Left ventricle myocardium superior (tissue), 1 donor: ENCODE data around the gene KDSR. TPM values are rescaled to one million over a fixed set of nuclear protein-coding genes. Genes with fewer than 3 reads are reported as not detected.
"Not testable (repeated sequence)": the region's sequence is repeated elsewhere in the genome, so short reads cannot be mapped to it uniquely, and the experiment has no call there.

ENCODE experiments used
- ATAC-seq: fragments of 200-7000 bp; cut with Tn5 transposase; one replicate; pipeline ENCODE4 v1.9.1; 2020; ENCODE audit warnings: mild to moderate bottlenecking, moderate library complexity
- DNase-seq: peaks from one replicate; pipeline ENCODE4 v3.0.0-alpha.2; 2020
- intact Hi-C: fragments of 100-400 bp; cut with micrococcal nuclease; formaldehyde crosslinking; loops from one replicate; pipeline ENCODE4 v1.11.0; 2022
- total RNA-seq: library from RNA; stranded (reverse); fragmentation: NEBNext Ultra II Directional; extraction: Animal tissue kit (Norgen Biotek cat#: 25700); gene quantifications from one replicate; pipeline ENCODE4 v1.2.1, GENCODE V29; 2021
- donor health status: DM: no; HTN: yes; CAD: no; lungs with severe emphysema.

KDSR gene
- total RNA-seq, 1 donor from 2014 or later, result 32.9 TPM

DNA sequence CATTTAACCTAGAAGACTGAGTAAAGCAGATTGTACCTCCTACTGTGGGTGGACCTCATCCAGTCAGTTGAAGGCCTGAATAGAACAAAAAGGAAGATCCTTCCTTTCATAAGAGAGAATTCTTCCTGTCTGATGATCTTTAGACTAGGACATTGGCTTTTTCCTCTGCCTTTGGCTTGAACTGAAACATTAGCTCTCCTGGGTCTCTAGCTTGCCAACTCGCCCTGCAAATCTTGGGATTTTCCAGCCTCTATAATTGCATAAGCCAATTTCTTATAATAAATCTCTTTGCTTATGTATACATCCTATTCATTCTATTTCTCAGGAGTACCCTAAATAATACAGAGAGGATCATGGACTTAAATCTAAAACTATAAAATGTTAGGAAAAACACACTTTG lies 6.2 kb upstream of the KDSR start:
- intact Hi-C loops, result no loop called here
- ATAC-seq (no peak), DNase-seq (no peak)

DNA sequence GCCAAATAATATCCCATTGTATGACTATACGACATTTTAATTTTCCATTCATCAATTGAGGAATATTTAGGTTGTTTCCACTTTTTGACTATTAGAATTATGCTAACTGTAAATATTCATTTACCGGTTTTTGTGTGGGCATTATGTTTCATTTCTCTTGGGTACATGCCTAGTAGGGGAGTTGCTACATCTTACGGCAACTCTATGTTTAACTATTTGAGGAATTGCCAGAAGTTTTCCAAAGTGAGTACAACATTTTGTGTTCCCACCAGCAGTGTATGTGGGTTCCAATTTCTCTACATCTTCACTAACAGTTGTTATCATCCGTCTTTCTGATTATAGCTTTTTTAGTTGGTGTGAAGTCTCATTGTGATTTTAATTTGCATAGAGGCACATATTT lies 1.6 kb upstream of the KDSR start:
- intact Hi-C loops, result no loop called here
- ATAC-seq, result no peak

DNA sequence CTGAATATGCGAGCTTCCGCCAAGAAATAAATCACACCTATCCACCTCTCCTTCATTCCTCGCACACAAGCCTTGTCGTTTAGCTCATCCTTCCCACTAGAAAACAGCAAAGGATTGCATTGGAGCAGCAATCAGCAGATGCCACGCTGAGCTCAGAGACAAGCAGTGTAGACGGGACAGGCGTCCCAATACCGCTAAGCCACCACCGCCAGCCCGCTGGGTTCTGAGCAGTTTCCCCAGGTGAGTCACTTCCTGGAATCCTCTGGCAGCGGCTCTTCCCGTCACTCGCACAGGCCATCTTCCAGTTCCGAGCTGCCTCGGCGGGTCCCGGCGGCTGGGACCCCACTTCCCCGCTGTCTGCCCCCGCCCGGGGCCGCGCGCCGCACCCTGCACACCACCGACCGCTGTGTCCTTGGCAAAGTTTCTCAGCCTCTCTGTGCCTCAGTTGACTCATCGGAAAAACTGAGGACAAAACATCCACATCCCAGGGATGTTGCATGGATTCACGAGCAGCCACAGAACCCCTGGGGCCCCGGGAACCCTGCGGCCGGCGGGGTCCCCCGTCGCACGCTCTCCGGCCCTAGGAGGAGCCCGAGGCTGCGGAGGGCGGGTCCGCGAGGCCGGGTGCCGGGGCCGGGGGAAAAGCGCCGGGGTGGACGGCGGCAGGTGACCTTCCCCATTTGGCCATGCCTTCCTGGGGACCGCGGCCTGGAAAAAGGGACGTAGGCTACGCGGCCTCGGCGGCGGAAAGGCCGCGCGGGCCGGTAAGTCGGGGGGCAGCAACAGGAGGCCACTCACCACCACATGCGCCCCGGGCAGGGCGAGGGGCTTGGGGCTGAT lies 573 bp downstream of the KDSR start:
- DNase-seq (peak; percentile 50), ATAC-seq (peak; percentile 11)
- intact Hi-C loops, result no loop called here

More for the DNA sequence above, 1.6 kb upstream of the KDSR start:
- no peak for DNase-seq

DNA sequence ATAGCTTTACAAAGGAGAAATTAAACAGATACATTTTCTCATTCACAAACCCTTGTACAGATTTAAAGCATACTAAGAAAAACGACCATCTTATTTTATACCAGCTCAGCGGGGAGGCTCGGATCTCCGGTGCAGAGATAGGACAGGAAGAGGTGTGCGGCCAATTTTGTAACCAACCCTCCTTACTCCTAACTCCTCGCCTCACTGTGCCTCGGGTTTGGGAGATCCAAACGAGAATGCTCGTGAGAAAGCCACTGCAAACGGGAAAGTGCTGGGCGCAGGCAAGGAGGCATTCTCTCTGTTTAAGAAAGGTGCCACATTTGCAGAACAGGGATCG lies 1.2 kb downstream of the KDSR start:
- intact Hi-C loops, result no loop called here
- ATAC-seq, result no peak
- DNase-seq, result no peak

DNA sequence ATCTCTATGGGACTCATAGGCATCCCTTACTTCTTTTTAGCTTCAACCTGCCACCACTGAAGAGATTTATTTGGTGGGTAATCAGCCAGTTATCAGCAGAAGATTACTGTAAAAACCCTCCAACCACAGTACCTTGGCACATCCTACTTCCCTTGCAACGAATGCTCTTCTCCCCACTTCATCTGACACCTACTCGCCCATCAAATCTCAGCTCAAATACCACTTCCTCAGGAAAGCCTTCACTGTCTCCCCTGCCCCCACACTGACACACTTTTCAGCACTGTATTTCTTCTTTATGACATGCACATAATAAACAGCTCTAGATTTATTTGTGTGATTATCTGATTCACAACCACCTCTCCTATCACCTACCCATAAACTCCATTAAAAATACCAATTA lies 3.1 kb downstream of the KDSR start:
- intact Hi-C loops, result no loop called here
- ATAC-seq, result no peak

DNA sequence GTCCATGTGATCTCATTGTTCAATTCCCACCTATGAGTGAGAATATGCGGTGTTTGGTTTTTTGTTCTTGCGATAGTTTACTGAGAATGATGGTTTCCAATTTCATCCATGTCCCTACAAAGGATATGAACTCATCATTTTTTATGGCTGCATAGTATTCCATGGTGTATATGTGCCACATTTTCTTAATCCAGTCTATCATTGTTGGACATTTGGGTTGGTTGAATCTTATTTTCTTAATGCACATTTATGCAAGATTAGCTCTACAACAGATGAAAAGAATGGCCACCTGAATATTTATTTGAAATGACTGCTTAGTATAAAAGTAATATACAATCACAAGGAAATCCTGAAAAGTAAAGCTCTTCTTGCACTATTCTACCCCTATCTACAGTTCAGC lies 3.6 kb downstream of the KDSR start:
- DNase-seq, ATAC-seq, intact Hi-C loops: not testable (repeated sequence)

More for the DNA sequence above, 3.1 kb downstream of the KDSR start:
- no peak for DNase-seq

DNA sequence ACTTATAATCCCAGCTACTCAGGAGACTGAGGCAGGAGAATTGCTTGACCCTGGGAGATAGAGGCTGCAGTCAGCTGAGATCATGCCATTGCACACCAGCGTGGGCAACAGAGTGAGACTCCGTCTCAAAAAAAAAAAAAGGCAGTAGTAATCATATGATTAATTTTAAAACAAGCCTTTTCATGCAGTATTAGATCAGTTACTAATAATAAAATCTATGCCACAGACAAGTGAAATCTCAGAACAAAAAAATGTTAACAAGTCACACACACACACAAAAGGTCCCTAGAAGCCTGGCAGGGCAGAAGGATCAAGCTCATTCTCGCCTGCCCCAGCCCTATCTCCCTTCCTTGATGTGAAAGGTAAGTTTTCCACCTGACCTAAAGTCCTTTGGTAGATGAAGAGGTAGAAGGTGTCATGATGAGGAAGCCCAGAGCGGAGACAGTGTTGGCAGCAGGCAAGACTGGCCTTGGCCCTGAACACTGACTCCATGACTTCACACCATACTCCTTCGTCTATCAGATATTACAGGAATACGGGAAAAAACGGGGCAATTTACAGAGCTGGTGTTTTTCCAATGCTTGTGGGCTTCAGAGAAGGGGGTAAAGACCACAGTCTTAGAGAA lies 10.6 kb downstream of the KDSR start:
- peak; percentile 89 for ATAC-seq
- no peak for DNase-seq

DNA sequence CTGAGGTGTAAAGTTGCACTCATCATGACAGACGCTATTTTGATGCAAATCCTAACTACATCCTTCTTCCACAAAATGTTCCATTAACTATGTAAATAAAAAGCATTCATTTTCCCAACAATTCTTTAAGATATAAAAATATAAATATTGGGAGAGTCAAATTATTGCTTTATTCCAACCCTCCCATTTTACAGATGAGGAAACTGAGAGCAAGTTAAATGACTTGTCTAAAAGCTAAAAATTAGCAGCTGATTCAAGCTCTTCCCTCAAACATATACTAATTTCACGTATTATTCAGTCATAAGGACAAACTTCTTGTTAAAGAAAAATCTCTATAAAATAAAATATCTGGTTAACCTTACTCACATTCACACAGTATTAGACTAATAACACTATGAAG lies 16.8 kb downstream of the KDSR start:
- DNase-seq (no peak), ATAC-seq (no peak)
- intact Hi-C loops, result no loop called here

More for the DNA sequence above, 10.6 kb downstream of the KDSR start:
- intact Hi-C loops, result no loop called here

DNA sequence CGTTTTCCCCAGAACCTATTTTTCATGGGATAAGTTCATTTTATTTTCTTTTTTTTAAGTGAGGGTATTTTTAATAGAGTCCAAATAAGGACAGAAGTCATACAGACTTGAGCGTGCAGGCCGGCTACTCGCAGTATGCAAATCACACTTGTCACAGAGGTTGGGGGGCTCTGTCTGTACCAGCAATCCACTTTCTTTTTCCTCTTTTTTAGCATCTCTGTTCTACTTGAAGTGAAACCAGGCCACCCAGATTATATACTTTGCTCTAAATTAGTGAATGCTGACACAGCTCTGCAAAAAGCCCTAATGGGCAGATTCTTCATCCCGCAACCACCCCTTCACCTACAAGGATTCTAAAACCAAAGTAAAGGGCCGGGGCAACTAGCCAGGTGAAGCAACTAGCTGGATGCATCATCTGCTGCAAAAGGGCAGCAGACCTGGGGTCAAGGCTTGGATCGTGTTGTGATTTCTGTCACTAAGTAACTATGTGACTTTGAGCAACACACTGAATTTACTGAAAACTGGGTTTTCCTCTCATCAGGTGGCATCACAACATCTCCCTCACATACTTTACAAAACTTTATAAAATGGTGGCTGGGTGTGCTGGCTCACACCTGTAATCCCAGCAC lies 18.4 kb downstream of the KDSR start:
- ATAC-seq, result no peak
- DNase-seq, result no peak
- intact Hi-C loops, result loop anchor here (10.0 kb wide), 1 partner anchor 86 kb away; no protein-coding TSS in a partner anchor

DNA sequence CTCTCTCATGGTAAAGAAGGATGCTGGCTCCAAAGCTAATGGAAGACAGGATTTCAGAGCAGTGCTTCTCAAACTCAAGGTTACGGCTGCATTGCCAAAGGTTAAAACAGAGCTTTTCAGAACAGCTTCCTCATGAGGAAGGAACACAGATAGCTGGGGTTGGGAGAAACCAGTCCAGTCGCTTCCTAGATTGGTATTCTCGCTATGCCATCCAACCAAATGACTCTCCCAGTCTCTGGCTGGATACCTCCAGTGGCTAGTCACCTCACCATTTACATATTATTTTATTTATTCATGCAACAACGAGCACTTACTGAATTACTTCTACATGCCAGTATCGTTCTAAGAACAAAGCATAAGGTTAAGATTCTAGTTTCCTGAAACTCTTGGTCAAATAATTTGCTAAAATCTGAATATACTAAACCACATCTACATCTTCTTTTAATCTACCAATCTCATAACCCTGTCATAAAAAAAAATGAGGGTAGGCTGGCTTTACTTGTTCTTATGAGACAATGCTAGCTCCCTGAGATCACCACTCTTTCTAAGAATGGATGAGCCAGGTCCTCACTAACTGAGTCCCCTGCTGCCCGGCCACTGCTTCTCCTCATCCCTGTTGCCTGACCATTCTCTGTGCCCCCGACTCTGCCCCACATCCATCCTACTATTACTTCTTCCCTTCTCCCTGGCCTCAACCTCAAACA lies 20.4 kb downstream of the KDSR start:
- ATAC-seq (peak; percentile 52), DNase-seq (no peak)
- intact Hi-C loops, result loop anchor here (10.0 kb wide), 1 partner anchor 88 kb away; no protein-coding TSS in a partner anchor

DNA sequence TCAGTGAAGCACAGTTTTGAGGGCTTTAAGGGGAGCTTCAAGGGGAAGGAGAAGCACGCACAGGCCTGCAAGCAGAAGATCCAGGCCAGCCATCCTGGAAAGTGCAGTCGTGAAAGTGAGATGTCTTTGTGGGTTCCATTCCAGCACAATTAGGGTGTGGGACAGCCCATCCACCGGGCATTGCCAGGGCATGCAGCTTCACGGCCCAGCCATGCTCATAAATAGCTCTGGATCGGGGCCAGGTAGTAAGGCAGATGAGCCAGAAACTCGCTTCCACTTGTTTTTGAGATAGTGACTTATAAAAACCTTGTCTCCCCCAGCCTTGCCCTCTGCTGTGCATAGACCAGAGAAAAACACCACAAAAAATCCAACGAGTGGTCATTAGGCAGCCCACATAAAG lies 21.0 kb downstream of the KDSR start:
- DNase-seq (peak; percentile 66), ATAC-seq (peak; percentile 89)
- intact Hi-C loops, result loop anchor here (10.0 kb wide), 1 partner anchor 89 kb away; no protein-coding TSS in a partner anchor

DNA sequence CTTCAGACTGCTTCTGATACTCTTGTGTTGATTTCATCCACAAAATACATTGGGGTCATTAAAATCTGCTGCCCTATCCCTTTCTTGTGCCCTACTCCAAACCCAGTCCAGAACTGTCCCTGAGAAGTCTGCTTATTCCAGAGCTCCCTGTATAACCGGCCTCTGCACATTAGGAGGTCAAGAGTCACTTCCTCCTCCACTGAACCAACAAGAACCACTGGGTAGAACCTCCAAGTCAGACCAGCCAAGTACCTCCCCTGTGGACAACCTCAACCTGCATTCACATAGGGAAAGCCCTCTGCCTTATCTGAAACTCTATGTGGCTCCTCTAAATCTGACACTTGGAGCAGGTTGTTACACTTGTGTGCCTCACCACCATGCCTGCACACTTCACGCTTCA lies 22.1 kb downstream of the KDSR start:
- intact Hi-C loops, result loop anchor here (10.0 kb wide), 1 partner anchor 90 kb away; no protein-coding TSS in a partner anchor
- no peak for DNase-seq
- peak; percentile 12 for ATAC-seq

DNA sequence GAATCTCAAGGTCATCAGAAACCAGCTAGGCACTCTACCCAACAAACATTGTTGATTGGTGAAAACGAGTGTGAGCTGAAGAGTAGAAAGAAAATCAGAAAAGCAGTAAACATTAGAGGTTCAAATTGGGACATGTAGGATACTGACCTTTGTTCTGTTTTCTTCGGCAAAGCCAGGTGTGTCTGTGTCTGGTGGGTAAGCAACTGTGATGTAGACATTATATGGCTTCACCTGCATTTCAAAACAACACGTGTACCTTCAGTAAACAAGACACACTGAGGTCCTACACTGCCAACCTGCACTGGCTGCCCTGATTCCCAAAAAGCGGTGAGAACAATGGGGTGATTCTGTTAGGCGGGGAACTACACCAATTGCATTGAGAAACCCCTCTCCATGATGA lies 22.7 kb downstream of the KDSR start:
- DNase-seq (no peak), ATAC-seq (no peak)
- intact Hi-C loops, result loop anchor here (10.0 kb wide), 1 partner anchor 91 kb away; no protein-coding TSS in a partner anchor

DNA sequence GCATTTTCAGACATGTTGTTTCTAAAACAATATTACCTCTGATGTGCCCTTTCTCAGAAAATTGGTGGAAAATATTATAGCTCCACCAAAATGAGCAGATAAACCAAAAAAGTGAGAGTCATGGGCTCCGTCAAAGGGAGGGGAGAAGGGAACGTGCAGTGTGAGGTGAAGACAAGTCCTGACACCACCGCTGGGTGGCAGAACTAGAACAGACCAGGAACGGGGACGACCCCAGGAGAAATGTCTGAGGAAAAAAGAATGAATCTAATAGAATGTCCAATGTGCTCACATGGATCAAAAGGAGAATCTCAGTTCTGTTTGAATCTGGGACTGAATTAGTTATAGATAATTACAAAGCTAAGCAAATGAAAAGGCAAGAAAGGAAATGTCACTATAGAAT lies 24.8 kb downstream of the KDSR start:
- intact Hi-C loops, result loop anchor here (10.0 kb wide), 1 partner anchor 93 kb away; no protein-coding TSS in a partner anchor
- DNase-seq, result no peak

DNA sequence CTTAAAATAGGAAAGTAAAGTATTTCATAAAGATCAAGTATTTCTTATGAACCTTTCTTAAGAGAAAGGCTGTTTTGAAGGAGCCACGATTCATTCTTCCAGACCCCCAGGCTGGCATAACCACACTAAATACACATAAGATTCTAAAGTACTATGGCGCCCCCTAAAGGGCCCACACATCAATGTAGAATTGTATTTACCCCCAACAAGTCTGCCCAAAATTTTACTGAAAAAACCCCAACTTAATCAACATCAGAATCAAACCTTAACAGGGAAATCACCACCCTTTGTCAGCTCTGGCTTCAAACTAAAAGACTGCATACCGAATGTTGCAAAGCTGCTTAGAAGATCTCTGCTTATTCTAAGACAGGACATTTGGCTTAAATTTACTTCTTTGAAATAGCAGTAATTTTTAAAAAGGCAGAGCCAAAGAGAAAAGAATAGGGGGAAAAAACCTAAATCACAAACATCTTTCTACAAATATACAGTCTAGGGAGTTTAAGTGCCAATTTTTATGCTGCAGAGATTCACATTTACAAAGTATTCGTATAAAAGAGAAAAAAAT lies 27.0 kb downstream of the KDSR start:
- ATAC-seq (no peak), DNase-seq (no peak)
- intact Hi-C loops, result loop anchor here (10.0 kb wide), 1 partner anchor 95 kb away; no protein-coding TSS in a partner anchor

More for the DNA sequence above, 24.8 kb downstream of the KDSR start:
- ATAC-seq, result peak; percentile 56

DNA sequence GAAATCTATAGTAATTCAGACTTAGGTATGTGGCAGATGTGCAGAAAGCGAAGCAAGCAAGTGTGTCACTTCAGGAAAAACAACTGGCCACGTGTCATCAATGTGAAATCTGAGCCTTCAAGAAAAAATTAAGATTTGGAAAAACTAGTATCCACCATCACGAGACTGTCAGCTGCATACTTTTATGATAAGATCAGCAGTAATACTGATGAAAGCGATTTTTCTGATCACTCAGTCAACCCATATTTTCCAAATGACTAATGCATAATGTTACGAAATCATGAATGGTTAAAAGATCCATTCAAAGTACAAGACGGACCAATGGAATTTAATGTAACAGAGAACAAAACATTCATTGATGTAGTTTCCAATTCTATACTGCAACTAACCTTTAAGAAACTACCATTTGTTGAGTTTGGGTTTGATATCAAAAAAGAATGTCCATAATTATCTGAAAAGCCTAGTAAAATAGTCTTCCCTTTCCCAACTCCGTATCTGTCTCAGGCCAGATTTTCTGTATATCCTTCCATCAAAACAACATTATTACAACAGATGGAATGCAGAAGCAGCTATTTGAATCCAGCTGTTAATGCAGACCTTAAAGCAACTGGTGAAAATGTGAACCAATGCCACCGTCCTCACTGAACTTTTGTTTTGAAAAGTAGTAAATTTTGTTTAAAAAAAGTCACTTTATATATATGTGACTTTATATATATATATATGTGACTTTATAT lies 30.5 kb downstream of the KDSR start:
- DNase-seq, result no peak
- peak; percentile 31 for ATAC-seq
- intact Hi-C loops, result no loop called here

DNA sequence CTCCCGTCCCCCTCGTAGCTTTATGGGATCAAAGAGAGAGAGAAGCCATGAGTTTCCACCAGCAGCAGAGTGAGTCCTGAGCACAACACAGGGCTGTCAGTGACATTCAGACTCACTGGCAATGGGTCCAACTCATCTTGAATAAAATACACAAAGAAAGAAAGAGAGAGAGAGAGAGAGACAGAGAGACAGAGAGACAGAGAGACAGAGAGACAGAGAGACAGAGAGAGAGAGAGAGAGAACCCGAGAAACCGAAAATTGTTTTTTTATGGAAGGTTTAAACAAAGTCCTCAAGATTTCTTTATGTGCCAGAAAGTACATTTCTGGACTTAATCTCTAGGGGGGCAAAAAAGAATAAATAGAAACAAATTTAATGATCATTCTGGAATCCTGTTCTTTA lies 35.9 kb downstream of the KDSR start:
- ATAC-seq (no peak), DNase-seq (no peak)
- intact Hi-C loops, result no loop called here

DNA sequence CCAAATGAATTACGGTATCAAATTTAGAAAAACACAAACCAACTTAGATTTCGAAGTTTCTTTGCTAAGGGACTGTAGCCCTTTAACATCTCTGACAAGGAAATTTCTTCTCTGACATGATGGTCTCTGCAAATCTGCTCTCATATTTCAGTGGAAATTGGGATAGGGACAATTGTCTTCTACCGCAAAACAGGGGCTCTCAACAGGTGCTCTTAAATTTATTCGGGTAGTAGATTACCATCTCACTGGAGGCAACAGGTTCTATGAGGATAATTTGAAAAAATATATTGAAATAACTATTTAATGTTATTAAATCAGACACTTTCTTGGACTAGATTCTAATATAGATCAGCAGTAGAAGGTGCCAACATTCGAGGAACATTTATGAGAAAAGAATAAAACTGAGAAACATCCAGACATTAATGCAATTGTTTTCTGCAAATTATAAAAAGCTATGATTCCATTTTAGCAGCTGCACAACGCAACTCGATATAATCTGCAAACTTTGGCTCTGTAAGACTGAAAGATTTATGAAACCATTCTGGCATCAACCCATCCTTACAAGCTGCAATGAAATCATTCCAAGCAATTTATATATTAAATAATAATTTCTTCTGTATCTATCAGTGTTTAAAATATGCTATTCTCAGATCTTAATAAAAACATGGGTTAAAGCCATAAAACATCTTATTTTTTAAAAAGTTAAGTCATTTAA lies 37.4 kb downstream of the KDSR start:
- intact Hi-C loops, result no loop called here
- DNase-seq (no peak), ATAC-seq (no peak)
